NCI-H82 treated with DMSO at 0.1 percent for 48 hours (cell line): Measurements from ENCODE around the gene ZNF423.

Experiments used
- DNase-seq: peaks from one replicate; lab custom pipeline; 2025; ENCODE audit not compliant: unreplicated experiment; lab: John Stamatoyannopoulos, UW

The ZNF423 gene

DNA sequence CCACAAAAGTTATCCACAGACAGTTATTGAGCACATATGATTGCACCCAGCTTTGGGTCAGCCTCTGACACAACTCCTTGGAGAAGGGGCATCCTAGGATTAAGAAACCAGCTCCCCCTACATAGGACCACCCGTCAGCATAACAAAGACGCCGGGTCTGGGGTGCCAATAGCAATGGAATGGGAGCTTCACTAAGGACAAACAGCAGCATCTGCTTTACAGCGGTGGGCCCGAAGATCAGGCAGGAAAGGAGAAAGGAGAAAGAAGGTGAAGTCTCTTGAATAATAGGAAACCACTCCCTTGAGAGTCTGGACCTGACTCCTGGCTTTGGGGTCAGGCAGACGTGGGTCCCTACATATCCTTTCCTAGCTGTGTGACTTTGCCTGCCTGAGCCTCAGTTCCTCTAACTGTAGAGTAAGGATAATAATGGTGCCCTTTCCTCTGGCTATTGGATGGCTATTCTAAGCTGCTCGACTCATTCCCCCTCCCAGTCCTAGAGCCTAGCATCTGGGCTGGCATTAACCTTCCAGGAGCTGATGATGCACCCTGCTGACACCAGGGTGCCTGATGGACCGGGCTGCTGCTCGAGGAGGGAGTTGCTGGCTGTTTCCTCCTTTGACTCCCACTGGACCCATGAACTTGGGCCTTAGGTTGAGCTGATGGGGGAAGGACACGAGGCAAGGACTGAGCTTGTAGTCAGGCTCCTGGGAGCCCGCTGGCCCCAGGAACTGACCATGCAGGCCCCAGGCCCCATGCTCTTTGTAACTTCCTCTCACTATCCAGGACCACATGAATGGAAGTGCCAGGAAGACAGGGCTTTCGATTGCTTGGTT lies 388.2 kb downstream of the ZNF423 start:
- DNase-seq, result no peak

DNA sequence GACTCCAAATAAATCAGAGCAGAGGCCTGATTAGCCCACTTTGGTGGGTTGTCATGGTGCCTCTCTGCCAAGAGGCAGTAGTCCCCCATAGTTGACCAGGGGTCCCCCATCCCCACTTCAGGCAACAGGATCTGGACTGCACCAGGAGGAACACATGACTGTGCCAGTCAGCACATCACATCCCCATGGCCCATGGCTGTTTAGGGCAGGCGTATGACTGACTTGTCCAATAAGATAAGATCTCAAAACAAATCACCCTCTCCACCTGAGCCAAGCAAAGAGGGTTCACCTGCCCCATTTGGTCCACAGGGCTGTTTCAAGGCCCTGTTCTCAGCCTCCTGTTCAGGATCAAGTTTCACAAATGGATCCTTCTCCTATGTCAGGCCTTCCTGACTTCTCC lies 389.0 kb downstream of the ZNF423 start:
- DNase-seq, result no peak

DNA sequence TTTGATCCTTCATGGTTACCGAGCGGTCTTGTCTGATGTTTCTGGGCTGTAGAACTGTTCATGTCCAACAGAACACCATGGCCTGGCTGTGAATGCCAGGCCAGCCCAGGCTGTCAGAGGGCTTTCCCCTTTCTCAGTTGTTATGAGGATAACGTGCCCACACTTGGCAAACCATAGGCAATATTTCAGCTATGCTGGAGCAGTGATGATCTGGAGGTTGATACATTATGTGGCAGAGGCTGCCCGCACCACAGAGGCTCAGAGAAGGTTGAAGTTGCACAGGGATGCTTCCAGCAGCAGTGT lies 389.4 kb downstream of the ZNF423 start:
- DNase-seq, result no peak

DNA sequence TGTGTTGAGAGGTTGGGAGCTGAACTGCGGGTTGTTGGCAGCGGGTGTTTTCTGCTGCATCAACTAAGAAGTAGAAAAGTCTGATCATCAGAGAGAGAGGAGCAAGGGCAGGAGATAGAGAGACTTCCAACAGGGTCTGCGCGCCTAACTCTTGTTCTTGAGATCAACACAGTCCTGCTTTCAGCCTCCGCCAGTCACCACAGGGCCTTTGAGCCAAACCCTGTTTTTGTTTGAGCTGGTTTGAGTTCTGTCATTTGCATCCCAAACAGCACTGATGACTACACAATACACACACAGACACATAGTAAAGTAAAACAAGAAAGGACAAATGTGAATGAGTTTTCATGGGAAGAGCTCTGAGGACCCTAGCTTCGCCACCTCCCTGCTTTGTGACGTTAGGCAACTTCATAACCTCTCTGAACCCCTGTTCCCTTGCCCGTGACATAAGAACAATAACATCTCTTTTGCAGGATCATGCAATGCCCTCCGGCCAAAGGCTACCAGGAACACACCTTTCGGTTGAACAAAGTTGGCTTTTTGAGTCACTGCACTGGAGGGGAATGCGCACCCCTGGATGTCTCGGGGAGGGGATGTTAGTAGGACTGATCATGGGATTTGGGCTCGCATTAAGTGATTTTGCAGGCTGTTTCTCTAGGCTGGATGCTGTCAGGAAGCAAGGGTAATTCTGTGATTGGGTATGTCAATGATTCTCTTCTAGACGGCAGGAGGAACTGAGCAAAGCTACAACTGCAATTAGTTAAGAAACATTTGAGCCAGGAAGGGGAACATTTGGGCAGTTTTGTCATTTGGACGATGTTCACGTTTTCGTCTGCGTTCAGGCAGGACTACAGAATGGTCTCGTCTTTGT lies 390.0 kb downstream of the ZNF423 start:
- no peak for DNase-seq

DNA sequence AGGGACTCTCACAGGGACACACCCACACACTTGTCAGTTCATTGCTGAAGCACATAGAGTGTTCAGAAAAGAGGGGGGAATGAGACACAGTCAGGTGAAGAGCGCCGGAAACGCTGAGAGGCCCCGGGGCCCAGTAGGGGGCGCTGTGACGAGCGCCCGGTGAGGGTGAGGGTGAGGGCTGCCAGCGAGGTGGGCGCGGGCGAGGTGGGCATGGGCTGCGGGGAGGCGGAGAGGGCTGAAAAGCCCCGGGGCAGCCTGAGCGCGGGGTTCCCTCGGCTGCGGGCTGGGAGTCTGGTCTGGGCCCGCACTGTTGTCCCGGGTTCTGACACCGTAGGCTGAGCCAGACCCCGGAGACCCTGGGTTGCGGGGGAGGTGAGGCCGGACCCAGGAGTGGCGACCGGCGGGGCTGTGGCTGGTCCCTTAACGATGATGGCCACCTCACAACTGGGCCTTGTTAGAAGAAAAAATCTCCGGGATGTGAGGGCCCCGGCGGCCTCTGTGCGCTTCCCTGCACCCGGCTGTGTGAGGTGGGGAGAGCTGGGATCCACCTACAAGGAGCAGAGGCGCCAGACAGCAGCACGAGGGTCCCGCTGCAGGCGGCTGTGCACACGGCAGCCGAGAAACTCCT lies 390.9 kb downstream of the ZNF423 start:
- no peak for DNase-seq

DNA sequence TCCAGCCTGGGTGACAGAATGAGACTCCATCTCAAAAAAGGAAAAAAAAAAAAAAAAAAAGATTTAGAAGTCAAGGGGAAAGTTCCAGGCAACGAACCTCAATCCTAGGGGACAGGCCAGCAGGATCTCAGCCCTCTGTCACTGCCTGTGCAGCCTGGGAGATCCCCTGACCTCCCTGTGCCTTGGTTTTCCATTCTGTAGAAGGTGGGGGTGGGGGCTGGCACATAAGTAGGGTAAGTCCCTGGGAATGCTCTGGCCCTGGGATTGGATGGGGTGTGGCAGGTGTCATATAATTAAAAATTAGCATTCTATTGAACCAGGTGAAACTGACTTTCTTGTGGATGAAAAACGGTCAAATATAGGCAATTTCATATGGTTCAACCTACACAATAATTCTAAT lies 391.8 kb downstream of the ZNF423 start:
- DNase-seq, result no peak

DNA sequence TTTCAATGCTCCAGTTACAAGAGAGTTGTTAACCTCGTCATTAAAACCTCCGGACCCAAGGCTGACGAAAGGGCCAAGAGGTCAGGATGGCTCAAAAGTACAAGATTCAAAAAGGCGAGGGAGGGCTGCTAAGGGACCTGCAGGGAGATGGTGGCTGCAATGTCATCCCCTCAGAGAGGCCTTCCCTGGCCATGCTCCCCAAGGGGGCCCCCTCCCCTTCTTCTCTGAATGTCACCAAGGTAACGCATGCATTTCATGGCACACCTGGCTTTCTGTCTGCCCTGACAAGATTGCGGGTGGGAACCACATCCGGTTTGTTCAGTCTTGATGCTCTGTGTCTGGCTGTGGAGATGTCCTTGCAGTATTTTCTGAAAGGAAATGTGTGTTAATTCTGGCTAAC lies 392.4 kb downstream of the ZNF423 start:
- DNase-seq, result no peak

DNA sequence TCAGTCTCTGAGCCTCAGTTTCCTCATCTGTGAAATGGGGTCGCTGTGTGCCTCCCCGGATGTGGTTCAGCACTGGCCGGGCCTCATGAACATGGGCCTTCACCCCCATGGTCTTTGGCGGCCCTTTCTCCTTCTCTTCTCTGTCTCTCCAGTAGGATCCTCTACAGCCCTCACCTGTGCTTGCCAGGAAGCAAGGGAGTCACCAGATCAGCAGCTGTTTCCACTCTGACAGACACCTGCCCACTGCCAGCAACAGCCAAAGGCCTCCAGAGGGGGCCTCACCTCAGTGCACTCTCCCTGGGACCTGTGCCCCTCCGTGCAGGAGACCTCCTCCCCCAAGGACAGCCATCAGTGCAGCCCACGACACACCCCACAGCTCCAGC lies 392.9 kb downstream of the ZNF423 start:
- no peak for DNase-seq

DNA sequence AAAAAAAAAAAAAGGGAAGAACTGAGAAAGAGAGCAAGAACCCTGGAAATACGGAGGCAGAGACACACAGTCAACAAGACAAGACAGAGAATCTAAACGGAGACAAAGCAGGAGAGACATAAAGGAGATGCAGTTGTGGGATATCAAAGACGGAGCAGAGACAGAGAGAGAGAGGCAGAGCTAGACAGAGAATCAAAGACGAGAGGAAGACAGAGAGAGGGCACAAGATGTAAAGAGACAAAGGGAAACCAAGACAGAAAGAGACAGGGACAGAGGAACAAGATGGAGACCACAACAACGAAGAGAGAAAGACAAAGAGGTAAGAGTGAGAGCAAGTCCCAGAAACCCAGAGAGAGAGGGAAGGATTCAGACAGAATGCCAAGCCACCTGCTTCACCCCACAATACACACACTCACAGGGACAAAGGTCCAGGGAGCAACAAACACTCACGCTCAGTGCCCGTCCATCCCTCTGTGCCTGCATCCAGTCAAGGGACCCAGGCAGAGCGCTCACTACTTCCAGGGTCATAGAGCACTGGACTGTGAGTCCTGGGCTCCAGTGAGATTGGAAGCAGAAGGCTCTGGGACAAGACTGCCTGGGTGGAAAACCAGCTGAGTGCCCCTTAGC lies 393.4 kb downstream of the ZNF423 start:
- DNase-seq, result no peak

DNA sequence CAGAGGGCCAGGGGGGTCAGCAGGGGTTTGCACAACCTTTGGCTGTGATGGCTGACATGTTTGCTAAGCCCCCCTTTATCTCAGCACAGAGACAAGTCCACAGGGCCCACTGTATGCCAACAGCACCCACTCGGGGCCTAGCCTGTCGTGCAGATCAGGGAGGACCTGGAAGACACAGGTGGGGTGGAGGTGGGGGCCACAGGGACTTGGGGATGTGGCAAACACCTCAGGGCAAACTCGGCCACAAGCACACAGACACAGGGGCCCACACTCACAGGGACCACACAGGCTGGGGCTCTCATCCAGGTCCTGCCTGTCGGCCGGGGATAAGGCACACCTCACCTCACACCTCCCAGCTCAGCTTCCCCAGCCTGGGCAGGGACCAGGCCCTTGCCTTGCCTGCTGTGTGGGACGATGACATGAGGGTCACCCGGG lies 394.4 kb downstream of the ZNF423 start:
- DNase-seq, result no peak

DNA sequence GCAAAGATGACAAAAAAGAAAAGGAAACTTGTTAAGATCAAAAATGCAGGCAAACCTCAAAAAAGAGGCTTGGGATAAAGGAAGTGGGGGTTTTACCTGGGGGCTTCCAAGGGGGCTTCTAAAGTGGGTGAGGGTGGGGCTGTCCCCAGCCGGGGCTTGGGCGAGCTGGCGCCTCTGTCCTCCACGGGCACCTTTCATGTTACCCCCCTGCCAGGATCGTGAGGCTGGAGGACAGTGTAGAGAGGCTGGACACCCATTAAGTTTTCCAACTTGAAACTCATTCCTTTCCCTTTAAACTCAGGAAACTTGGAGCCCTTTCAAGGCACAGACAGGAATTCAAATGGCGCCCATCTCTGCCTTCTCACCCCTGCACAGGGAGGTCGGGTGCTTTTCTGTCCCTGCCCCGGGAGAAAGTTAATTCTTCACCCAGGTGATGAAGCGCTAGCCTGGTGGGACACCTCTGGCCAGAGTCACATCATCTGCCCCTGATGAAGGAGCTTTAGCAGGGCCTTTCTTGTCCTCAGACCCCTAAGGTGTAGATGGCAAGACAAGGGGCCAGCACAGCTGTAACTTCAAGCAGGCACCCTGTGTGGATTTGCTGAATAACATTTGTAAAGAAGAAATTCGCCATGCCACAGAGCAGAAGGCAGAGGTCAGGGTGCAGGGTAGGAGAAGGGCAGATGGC lies 395.0 kb downstream of the ZNF423 start:
- no peak for DNase-seq

DNA sequence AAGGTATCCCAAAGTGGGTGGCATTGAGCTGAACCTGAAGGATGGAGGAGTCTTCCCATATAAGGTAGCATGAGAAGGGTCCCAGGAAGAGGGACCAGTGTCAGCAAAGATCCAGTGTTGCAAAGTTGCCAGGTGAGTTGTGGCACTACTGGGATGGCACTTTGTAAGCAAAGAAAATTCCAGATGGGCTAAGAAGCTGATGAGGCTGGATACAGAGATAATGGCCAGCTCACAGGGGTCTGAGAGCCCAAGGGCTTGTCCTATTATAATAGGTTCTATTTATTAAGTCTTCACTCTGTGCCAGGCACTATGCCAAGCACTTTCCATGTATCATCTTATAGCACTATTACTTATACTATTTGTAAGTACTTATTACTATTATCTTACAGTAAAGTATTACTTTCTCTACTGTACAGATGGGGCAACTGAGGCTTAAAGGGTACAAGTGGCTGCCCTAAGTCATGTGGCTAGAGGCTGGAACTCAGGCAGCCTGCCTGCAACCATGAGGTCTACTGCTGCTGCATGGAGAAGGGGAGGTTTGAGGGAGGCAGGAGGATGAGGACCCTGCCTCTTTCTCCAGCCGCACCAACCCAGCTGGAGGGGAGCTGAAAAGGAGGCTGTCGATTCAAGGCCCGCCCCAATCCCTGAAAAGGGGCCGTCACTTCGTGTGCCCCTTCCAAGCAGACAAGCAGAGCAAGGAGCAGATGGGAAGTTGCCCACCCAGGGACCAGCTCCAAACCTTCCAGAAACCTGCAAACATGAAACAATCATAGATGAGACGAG lies 395.8 kb downstream of the ZNF423 start:
- no peak for DNase-seq

DNA sequence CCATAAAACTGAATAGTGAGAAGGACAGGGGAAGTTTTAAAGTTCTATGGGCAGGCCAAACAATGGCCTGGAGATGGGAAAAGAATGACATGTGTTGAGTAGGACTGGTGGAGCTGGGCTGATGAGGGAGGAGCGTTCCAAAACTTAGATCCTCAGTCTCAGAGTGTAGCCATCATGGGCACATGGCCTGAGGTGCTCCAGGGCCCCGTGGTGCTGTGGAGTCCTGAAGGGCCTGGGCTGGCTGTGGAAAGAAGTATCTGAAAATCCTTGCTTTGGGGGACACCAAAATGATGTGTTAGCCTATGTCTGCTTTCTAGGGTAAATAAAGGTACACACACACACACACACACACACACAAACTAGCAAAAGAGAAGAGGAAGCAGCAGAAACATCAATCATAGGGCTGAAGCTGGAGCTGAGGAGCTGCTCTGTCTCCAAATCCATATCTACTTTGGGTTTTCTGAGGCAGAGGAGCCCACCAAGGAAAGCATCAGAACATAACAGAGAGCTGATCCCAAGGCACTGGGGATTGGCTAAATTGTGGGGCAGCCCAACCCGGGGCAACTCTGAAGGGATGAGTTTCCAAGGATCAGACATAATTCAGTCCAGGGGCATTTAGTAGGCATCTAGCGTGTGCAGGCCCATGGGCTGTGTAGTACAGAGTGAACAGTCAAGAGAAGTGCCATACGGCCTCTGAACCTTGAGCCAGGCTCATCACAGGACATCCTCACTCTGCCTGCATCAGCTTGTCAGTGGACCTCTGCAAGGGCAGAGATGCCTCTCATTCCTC lies 397.1 kb downstream of the ZNF423 start:
- DNase-seq, result no peak

DNA sequence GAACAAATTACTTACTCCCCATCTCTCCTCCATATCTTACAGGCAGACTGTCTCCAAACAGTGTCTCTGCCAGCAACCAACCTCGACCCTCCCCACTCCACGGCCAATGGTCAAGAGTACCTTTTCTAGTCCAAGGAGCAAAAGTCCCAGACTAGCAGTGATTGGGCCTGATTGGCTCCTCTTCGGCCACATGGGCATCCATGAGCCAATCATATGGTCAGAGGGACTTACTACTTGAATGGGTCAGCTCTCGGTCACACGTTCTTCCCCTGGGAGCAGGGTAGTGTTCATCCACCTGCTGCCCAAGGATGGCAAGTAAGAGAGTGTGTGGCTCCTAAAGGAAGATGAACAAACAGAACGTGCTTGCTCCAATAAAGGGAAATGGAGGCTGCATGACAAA lies 397.7 kb downstream of the ZNF423 start:
- DNase-seq, result no peak

DNA sequence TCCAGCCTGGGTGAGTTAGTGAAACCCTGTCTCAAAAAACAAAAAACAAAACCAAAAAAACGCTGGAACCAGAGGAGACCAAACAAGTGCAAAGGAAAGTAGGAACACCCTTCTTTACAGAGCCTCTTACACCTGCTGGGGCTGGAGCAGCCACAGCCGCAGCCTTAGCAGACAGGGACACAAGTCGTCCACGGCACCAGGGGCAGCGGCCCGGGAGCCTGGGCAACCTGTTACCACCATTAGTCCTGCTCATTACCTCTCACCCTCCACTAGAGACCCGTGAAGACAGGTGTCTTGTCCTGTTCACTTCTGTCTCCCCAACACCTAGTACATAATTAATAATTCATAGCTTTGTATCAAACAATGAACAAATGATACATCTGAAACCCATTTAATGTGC lies 398.7 kb downstream of the ZNF423 start:
- no peak for DNase-seq

DNA sequence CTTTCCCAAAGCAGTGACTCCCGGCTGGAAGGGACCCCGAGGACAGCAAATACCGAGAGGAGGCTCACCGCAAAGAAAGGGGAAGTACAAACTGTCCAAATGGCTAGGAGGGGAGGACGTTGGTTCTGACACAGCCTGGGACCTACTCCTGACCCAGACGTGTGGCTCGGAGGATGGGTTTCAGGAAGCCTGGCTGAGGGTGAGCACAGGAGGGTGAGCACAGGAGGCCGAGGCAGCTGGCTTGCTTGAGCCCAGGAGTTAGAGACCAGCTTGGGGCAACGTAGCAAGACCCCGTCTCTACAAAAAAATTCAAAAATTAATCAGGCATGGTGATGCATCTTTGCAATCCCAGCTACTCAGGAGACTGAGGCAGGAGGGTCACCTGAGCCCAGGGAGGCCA lies 399.1 kb downstream of the ZNF423 start:
- no peak for DNase-seq

DNA sequence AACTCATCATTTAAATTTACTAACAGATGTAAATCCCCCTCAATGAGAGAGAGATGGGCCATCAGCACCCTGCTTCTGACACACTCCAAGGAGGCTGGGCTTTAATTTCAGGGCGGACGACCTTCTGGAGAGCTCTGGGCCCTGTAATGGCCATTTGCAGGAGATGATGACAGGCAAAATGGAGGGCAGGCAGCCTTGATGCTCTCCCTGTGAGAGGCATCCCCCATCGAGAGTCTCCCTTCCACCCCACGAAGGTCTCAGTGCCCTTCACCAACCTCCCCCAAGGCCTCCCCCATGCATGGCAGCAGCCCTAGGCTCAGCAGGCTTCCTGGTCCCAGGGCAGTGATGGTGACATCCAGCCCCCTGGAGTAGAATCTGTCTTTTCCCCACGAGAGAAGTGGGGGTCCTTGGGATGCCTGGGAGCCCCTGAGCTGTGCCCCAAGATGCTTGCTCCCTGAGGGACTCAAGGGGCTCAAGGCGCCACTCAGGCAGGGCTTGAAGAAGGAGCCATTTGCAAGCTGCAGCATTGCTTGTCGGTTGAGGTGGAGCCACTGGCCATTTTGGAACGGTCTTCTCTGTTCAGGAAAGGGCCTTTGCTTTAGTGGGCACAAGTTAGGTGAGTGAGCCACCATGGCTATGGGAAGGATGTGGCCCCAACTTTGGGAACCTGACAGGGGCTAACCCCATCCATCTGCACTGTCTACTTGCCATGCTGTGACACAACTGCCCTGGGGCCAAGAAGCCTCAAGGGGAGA lies 399.7 kb downstream of the ZNF423 start:
- no peak for DNase-seq

DNA sequence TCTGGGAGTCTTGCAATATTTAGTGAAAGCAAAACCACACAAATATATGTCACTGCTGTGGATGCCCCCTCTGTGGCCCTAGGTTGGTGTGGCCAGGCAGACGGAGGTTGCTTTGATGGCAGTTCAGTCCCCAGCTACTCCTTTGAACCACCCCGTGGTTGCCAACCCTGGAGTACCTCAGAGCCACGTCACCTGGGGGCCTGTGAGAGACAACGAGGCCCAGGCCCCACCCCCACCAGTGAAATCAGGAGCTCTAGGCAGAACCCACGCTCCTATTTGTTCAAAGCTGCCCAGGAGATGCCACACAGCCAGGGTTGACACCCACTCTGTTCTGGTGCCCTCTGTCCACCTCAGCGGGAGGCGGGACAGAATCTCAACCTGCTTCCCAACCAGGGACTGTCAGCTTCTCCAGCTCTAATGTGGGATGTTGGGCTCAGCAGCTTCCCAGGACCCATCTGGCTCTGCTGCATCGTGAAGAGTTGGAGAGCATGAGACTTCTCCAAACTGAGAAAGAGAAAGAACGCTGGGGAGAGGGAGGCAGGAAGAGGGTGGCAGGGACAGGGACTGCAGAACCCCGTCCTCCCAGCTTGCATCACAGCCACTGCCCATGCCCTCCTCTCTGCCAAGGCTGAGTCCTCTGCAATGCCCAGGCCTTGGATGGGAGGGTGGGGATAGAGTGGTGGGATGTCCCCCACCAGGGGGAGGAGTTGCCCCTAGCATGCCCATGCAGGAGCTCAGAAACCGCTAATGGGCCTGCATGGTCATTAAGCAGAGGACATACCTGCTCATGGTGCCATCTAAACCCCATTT lies 400.5 kb downstream of the ZNF423 start:
- no peak for DNase-seq
